HFF-Myc (cell line): ENCODE measurements around the gene DLGAP1.

ENCODE experiments used
- DNase-seq: peaks from one replicate; pipeline ENCODE4 v3.0.0-alpha.2; 2011; ENCODE audit warnings: low read depth; ENCODE audit errors: extremely low read depth
- H3K4me3 ChIP-seq: replicated peaks from 2 replicates; pipeline ENCODE4 v1.5.1; 2011; ENCODE audit warnings: low read depth, mild to moderate bottlenecking, control low read depth, low read length
- TF ChIP-seq, protein P1 (sequence below): IDR thresholded peaks from 2 replicates; pipeline ENCODE4 v1.5.1; 2012; ENCODE audit warnings: mild to moderate bottlenecking, low read depth, low read length, control low read depth; ENCODE audit errors: missing control alignments

The DLGAP1 gene

DNA sequence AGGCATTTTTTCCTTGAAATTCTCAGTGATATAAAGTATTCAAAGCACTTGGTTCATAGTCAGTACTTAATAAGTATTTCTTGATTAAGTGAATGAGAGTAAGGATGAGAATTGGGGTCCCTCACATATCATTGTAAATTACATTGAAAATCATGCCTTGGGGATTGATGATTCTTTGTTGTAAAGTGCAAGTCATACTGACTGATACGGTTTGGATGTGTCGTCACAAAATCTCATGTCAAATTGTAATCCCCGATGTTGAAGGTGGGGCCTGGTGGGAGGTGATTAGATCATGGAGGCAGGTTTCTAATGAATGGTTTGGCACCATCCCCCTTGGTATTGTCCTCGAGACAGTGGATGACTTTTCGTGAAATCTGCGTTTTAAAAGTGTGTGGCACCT, 385.9 kb downstream of the DLGAP1 start:
- no peak for DNase-seq
- TF ChIP-seq, protein P1, sequence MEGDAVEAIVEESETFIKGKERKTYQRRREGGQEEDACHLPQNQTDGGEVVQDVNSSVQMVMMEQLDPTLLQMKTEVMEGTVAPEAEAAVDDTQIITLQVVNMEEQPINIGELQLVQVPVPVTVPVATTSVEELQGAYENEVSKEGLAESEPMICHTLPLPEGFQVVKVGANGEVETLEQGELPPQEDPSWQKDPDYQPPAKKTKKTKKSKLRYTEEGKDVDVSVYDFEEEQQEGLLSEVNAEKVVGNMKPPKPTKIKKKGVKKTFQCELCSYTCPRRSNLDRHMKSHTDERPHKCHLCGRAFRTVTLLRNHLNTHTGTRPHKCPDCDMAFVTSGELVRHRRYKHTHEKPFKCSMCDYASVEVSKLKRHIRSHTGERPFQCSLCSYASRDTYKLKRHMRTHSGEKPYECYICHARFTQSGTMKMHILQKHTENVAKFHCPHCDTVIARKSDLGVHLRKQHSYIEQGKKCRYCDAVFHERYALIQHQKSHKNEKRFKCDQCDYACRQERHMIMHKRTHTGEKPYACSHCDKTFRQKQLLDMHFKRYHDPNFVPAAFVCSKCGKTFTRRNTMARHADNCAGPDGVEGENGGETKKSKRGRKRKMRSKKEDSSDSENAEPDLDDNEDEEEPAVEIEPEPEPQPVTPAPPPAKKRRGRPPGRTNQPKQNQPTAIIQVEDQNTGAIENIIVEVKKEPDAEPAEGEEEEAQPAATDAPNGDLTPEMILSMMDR = no peak
- no peak overlapping the region for H3K4me3 ChIP-seq

DNA sequence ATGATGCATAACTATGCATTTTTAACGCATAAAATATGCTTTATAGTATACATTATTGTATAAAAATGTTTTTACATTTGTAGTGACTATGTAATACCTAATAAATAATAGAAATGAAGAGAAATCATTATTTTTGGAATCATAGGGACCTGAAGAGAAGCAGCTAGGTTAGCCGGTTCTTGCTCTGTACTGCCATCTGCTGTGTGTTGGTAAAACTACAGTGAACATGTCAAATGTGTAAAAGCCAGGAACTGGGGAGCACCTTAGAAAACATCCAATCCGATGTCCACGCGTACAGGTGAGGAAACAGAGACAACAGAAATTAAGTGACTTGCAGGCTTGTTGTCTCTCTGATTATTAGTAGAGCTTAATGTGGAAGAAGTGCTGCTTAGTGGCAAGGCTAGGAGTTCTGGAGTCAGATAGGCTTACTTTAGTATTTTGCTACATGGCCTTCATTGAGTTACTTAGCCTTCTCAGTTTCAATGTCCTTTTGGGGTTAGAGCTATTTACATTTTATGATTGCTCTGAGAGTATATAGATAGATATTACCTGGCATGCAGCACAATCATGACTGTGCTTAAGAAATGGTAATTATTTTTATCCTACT, 386.5 kb downstream of the DLGAP1 start:
- H3K4me3 ChIP-seq = no peak overlapping the region
- TF ChIP-seq, protein P1 = peak; percentile 73
- DNase-seq = peak; percentile 33

DNA sequence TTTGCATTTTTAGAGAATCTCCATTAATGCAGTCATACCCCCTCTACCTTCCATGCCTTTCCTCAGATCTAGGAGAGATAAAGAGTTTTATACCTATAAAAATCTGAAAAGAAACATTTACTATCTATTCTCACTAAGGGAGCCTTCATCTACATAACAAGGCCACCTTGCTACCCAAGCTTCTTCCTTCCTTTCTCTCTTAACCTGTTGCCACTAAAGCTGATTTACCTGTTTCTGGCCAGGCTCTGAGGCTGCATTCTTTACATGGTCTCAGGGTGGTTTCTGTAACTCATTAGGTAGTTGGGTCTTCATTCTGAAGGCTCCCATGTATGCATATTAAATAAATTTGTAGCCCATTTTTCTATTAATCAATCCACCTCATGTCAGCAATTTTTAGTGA, 391.6 kb downstream of the DLGAP1 start:
- no peak for DNase-seq
- TF ChIP-seq, protein P1 = no peak
- no peak overlapping the region for H3K4me3 ChIP-seq

DNA sequence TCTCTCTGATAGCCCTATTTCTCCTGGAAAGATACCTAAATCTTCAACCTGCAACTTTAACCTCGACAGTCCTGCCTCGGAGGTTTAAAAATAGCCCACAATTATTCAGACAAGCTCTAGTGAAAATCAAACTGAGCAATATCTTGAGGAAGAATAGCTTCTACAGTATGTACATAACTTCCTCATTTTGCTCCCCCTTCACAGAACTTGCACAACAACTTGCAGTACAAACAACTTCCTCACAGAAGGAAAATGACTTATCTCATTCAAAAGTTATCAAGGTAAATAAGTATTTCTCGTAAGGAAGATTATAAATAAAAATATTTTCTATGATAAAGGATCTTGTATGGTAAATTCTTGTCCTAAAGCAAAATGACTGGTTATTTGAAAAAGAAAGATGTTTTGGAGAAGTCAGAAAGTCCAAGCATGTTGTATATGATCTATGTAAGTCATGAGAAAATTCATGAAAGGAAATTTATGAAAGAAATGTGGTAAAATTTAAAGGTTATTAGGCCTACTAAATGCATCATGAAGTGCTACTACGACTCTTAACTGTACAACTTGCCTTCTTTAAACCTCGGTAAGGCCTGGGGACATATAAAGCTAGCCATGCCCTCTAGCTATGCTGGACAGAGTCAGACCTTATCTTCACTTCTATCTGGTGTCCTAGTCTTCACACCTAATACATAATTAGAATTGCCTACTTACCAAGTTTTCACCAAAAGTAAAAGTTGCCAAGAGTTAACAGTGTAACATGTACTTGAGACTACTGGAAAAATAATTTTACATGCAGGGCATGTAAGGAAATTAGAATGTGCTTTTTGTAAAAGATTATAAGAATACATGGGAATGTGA, 394.5 kb downstream of the DLGAP1 start:
- TF ChIP-seq, protein P1 = no peak
- no peak for DNase-seq
- no peak overlapping the region for H3K4me3 ChIP-seq

DNA sequence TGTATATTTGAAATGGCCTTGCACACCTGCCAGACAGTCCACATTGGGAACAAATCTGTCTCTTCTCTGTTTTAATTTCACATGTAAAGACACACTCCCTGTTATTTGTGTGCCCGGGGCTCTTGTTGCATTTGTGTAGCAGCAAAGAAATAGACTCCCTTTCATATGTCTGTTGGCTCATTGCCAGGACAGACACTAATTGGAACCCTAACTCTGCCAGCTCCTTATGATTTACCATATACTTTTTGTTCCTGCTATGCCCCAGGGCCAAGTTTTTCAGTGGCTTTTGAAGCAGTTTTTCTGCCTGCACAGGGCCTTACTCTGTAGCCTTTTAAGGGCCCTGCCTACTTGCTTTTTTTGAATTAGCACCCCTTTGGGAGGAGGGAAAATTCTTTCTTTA, 396.9 kb downstream of the DLGAP1 start:
- TF ChIP-seq, protein P1 = no peak
- no peak for DNase-seq
- no peak overlapping the region for H3K4me3 ChIP-seq

DNA sequence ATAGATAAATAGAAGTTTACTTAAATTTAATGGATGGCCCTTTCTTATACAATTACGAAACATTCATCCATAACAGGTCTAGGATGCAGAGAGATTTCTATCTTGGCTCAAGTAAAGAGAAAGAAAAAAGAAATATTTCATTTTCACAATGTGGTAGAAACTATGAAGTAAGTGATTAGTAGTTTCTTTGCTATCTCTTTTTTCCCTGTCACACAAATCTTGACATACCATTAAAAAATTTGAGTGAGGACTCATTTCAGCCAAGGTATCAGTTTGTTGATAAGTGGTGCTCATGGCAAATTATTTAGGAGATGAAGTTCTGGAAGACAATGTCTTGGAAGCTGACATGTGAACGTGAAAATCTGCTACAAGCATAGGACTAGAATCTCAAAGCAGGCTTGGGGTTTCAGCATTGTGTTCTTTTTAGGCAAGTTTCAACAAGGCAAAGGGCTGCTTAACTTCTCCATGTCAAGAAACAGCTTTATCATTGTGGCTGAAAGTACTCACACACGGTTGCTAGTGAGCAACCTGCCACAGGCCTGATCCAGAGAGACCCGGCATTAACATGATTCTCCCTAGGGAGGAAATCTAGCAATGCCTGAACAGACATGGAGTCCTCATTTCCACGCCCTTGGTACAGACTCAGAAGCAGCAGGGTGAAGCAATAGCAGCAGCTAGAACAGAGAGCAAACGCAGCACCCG, 414.6 kb downstream of the DLGAP1 start:
- TF ChIP-seq, protein P1 = no peak
- DNase-seq = no peak
- H3K4me3 ChIP-seq = no peak overlapping the region
